OCI-LY7 (cell line): ENCODE results near the gene NAA80. TPM values are rescaled to one million over a fixed set of nuclear protein-coding genes. Genes with fewer than 3 reads are reported as not detected.
"Not testable (repeated sequence)": the region's sequence is repeated elsewhere in the genome, so short reads cannot be mapped to it uniquely, and the experiment has no call there.

Experiments
- BruUV-seq: library from RNA; stranded (reverse); fragments of 400-500 nt; replicated peaks from 2 replicates; lab custom pipeline; 2021; lab: Mats Ljungman, UMichigan
- CTCF ChIA-PET: fragments of 300-600 bp; sonication (Branson Sonifier 250); formaldehyde crosslinking; loops from one replicate; lab custom pipeline; 2022; ENCODE audit warnings: antibody characterized with exemption; ENCODE audit not compliant: unreplicated experiment; lab: Charles Lee
- POLR2A ChIA-PET: fragments of 300-600 bp; sonication (Branson Sonifier 250); formaldehyde crosslinking; loops from one replicate; lab custom pipeline; 2022; ENCODE audit warnings: antibody characterized with exemption; lab: Charles Lee
- DNase-seq: peaks from one replicate; pipeline ENCODE4 v3.0.0-alpha.2; 2015; ENCODE audit warnings: low spot score
- H2AFZ ChIP-seq: fragments of 200-600 bp; sonication (generic), shearing (Covaris generic); 2 replicates; pipeline ENCODE4 v1.6.1; 2014; ENCODE audit warnings: mild to moderate bottlenecking, antibody characterized with exemption, low read length, moderate library complexity
- H3K27ac ChIP-seq: fragments of 200-600 bp; sonication (generic); 2 replicates; pipeline ENCODE4 v1.5.1; 2014; ENCODE audit warnings: mixed run types, low read depth, mild to moderate bottlenecking, moderate library complexity, low read length, inconsistent platforms; ENCODE audit not compliant: poor library complexity, severe bottlenecking
- H3K36me3 ChIP-seq: fragments of 200-600 bp; sonication (generic); 2 replicates; pipeline ENCODE4 v1.6.1; 2014; ENCODE audit warnings: mild to moderate bottlenecking, antibody characterized with exemption, low read length, moderate library complexity, mixed read lengths; ENCODE audit not compliant: insufficient read depth
- H3K4me1 ChIP-seq: fragments of 200-600 bp; sonication (generic); 2 replicates; pipeline ENCODE4 v1.5.1; 2014; ENCODE audit warnings: mild to moderate bottlenecking, low read length; ENCODE audit not compliant: insufficient read depth, poor library complexity, severe bottlenecking
- H3K4me2 ChIP-seq: fragments of 200-600 bp; sonication (generic); 2 replicates; pipeline ENCODE4 v1.6.1; 2014; ENCODE audit warnings: mild to moderate bottlenecking, low read length
- H3K4me3 ChIP-seq: fragments of 200-600 bp; sonication (generic); 2 replicates; pipeline ENCODE4 v1.5.1; 2014; ENCODE audit warnings: mild to moderate bottlenecking, low read depth, low read length; ENCODE audit not compliant: poor library complexity, severe bottlenecking
- H3K79me2 ChIP-seq: fragments of 200-600 bp; sonication (generic); 2 replicates; pipeline ENCODE4 v1.6.1; 2016; ENCODE audit warnings: low read depth, mild to moderate bottlenecking, low read length, moderate library complexity, mixed read lengths; ENCODE audit not compliant: insufficient read depth
- H3K9me2 ChIP-seq: fragments of 200-600 bp; sonication (generic); 2 replicates; pipeline ENCODE4 v1.6.1; 2016; ENCODE audit warnings: mild to moderate bottlenecking, low read length, mixed read lengths; ENCODE audit not compliant: insufficient read depth
- H3K9me3 ChIP-seq: fragments of 200-600 bp; sonication (generic); 2 replicates; pipeline ENCODE4 v1.6.1; 2014; ENCODE audit warnings: mild to moderate bottlenecking, mixed run types, low read length, mixed read lengths
- H4K20me1 ChIP-seq: fragments of 200-600 bp; sonication (generic); 2 replicates; pipeline ENCODE4 v1.6.1; 2014; ENCODE audit warnings: mild to moderate bottlenecking, antibody characterized with exemption, low read length, moderate library complexity, mixed read lengths; ENCODE audit not compliant: insufficient read depth
- CTCF ChIP-seq: fragments of 200-600 bp; sonication (generic); conservative IDR thresholded peaks from 2 replicates; pipeline ENCODE4 v1.5.1; 2014; ENCODE audit warnings: mild to moderate bottlenecking, antibody characterized with exemption, low read length, moderate library complexity, mixed read lengths
- EZH2phosphoT487 ChIP-seq: fragments of 200-600 bp; sonication (generic); IDR thresholded peaks from 2 replicates; pipeline ENCODE4 v1.6.1; 2018; ENCODE audit warnings: low read depth, borderline replicate concordance, mild to moderate bottlenecking, mixed run types, antibody characterized with exemption, low read length, moderate library complexity, mixed read lengths
- intact Hi-C: fragments of 100-400 bp; cut with micrococcal nuclease; formaldehyde crosslinking; loops from one replicate; pipeline ENCODE4 v1.10.0; 2022; ENCODE audit not compliant: unreplicated experiment
- total RNA-seq, 2 experiments: library from RNA; depleted of rRNA in 1 of 2; stranded (reverse); fragments of >200 nt in 1 of 2; shearing (Covaris generic) in 1 of 2; gene quantifications; 2 replicates each; pipeline ENCODE4 v1.2.3, GENCODE V29; 2014 to 2022

The NAA80 gene
- total RNA-seq, 2 experiments from 2014 or later: 18.7 to 21.7 TPM

GRCh38 chr3:50287262-50287661 is 11.9 kb downstream of the NAA80 start:
- BruUV-seq: no TSS peak
- intact Hi-C loops: no loop called here
- ChIA-PET CTCF (no interaction called here), POLR2A (no interaction called here)
- Histone ChIP-seq H2AFZ (no peak overlapping the region), H3K27ac (no peak overlapping the region), H3K4me1 (no peaks in the 10 kb centered on the region), H3K9me2 (no peaks in the 10 kb centered on the region), H4K20me1 (no peaks in the 10 kb centered on the region), H3K36me3 (peaks cover 52% of the 10 kb centered on the region), H3K9me3 (no peaks in the 10 kb centered on the region), H3K79me2 (peaks cover 20% of the 10 kb centered on the region), H3K4me2 (no peak overlapping the region), H3K4me3 (no peak overlapping the region)
- DNase-seq: no peak
- TF ChIP-seq EZH2phosphoT487 (no peak), CTCF (no peak)

- Histone ChIP-seq H2AFZ (no peak overlapping the region), H3K27ac (no peak overlapping the region), H3K36me3 (peaks cover 52% of the 10 kb centered on the region), H3K4me2 (no peak overlapping the region), H3K4me1 (no peaks in the 10 kb centered on the region), H3K9me2 (no peaks in the 10 kb centered on the region), H3K9me3 (no peaks in the 10 kb centered on the region), H3K4me3 (no peak overlapping the region), H4K20me1 (no peaks in the 10 kb centered on the region), H3K79me2 (peaks cover 14% of the 10 kb centered on the region)
- no peak for TF ChIP-seq EZH2phosphoT487
- TF ChIP-seq CTCF: no peak
- no TSS peak for BruUV-seq
- ChIA-PET POLR2A (no interaction called here), CTCF (no interaction called here)
- no peak for DNase-seq
- intact Hi-C loops: no loop called here
Measured at GRCh38 chr3:50286322-50287227, 12.6 kb downstream of the NAA80 start.

GRCh38 chr3:50284121-50284520 is 15.1 kb downstream of the NAA80 start:
- H3K4me2 ChIP-seq, H3K27ac ChIP-seq, H4K20me1 ChIP-seq, H3K4me3 ChIP-seq, BruUV-seq, H3K4me1 ChIP-seq, H3K9me2 ChIP-seq, H3K79me2 ChIP-seq, DNase-seq, CTCF ChIA-PET, intact Hi-C loops, H3K9me3 ChIP-seq, H2AFZ ChIP-seq: not testable (repeated sequence)
- POLR2A ChIA-PET: interaction anchor here (0.7 to 1.0 kb wide), 3 partner anchors 15 to 53 kb away, joined by 3 read pairs; partner anchors contain the start of genes HYAL3 and NAA80
- H3K36me3 ChIP-seq: peaks cover 36% of the 10 kb centered on the region
